Measurements from ENCODE around the gene C5AR2.
"Not testable (repeated sequence)": the region's sequence is repeated elsewhere in the genome, so short reads cannot be mapped to it uniquely, and the experiment has no call there.

Gene C5AR2

GRCh38 chr19:47324502-47324901 is 7.5 kb upstream of the C5AR2 start:
- peak; percentile 32 for DNase-seq

- DNase-seq: no peak
These were observed 1.5 kb upstream of the C5AR2 start for GRCh38 chr19:47330466-47330869.

GRCh38 chr19:47331490-47331889 is 485 bp upstream of the C5AR2 start:
- no peak for DNase-seq

GRCh38 chr19:47336765-47337718 is 5.1 kb downstream of the C5AR2 start:
- not testable (repeated sequence) for DNase-seq

- DNase-seq: no peak
These were observed 7.4 kb downstream of the C5AR2 start for GRCh38 chr19:47339196-47339880.

GRCh38 chr19:47340477-47341208 is 8.7 kb downstream of the C5AR2 start:
- DNase-seq: no peak

- no peak for DNase-seq
These were observed 9.8 kb downstream of the C5AR2 start for GRCh38 chr19:47341734-47342133.

GRCh38 chr19:47343194-47343802 is 11.3 kb downstream of the C5AR2 start:
- no peak for DNase-seq

- DNase-seq: no peak
These were observed 12.4 kb downstream of the C5AR2 start for GRCh38 chr19:47344425-47344824.

GRCh38 chr19:47346024-47346423 is 14.0 kb downstream of the C5AR2 start:
- not testable (repeated sequence) for DNase-seq

- peak; percentile 99 for DNase-seq
These were observed 17.1 kb downstream of the C5AR2 start, which contains the start of gene DHX34 for GRCh38 chr19:47348819-47349795. Gene DHX34, plus strand, starts transcription at chr19:47349315. Its CDS starts 3,716 bp downstream, at chr19:47353031.

- no peak for DNase-seq
These were observed 18.7 kb downstream of the C5AR2 start for GRCh38 chr19:47350630-47351029.

GRCh38 chr19:47351548-47351947 is 19.6 kb downstream of the C5AR2 start:
- no peak for DNase-seq

GRCh38 chr19:47352095-47352494 is 20.1 kb downstream of the C5AR2 start:
- no peak for DNase-seq

- no peak for DNase-seq
These were observed 21.3 kb downstream of the C5AR2 start for GRCh38 chr19:47353307-47353712.

- no peak for DNase-seq
These were observed 24.9 kb downstream of the C5AR2 start for GRCh38 chr19:47356900-47357299.

GRCh38 chr19:47357788-47358680 is 26.1 kb downstream of the C5AR2 start:
- DNase-seq: no peak

- DNase-seq: no peak
These were observed 27.0 kb downstream of the C5AR2 start for GRCh38 chr19:47358936-47359335.

- DNase-seq: no peak
These were observed 30.3 kb downstream of the C5AR2 start for GRCh38 chr19:47362321-47362720.
